HEK293 (cell line): ENCODE data around the gene ICE1.
"Not testable (repeated sequence)": the region's sequence is repeated elsewhere in the genome, so short reads cannot be mapped to it uniquely, and the experiment has no call there.

Experiments used
- YY1 ChIP-seq: fragments of 450-650 bp; formaldehyde crosslinking; IDR thresholded peaks from 2 replicates; pipeline ENCODE4 v1.5.1; 2018; ENCODE audit warnings: missing biosample characterization, missing genetic modification characterization
- ZBTB20 ChIP-seq: fragments of 450-650 bp; formaldehyde crosslinking; IDR thresholded peaks from 2 replicates; pipeline ENCODE4 v1.5.1; 2016; ENCODE audit warnings: missing biosample characterization, missing genetic modification characterization
- ZNF239 ChIP-seq: fragments of 450-650 bp; formaldehyde crosslinking; IDR thresholded peaks from 2 replicates; pipeline ENCODE4 v1.5.1; 2016; ENCODE audit warnings: missing biosample characterization, missing genetic modification characterization
- ZNF24 ChIP-seq: fragments of 450-650 bp; formaldehyde crosslinking; IDR thresholded peaks from 2 replicates; pipeline ENCODE4 v1.5.1; 2016; ENCODE audit warnings: missing biosample characterization, missing genetic modification characterization
- ZNF658 ChIP-seq: fragments of 450-650 bp; formaldehyde crosslinking; IDR thresholded peaks from 2 replicates; pipeline ENCODE4; 2016; ENCODE audit warnings: missing biosample characterization, missing genetic modification characterization
- TF ChIP-seq, protein P1 (sequence below): fragments of 450-650 bp; formaldehyde crosslinking; IDR thresholded peaks from 2 replicates; pipeline ENCODE4 v1.5.1; 2016; ENCODE audit warnings: missing biosample characterization, missing genetic modification characterization
- TF ChIP-seq, protein P2 (sequence below): fragments of 450-650 bp; formaldehyde crosslinking; IDR thresholded peaks from 2 replicates; pipeline ENCODE4 v1.5.1; 2016; ENCODE audit warnings: missing biosample characterization, missing genetic modification characterization

DNA sequence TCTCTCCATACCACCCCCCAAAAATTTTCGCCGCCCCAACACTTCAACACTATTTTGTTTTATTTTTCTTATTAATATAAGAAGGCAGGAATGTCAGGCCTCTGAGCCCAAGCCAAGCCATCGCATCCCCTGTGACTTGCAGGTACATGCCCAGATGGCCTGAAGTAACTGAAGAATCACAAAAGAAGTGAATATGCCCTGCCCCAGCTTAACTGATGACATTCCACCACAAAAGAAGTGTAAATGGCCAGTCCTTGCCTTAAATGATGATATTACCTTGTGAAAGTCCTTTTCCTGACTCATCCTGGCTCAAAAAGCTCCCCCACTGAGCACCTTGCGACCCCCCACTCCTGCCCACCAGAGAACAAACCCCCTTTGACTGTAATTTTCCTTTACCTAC is 98.1 kb downstream of the ICE1 start:
- not testable (repeated sequence) for TF ChIP-seq ZNF658 (tag by site-specific recombination); ZNF239 (tag by site-specific recombination); YY1 (tag by site-specific recombination); ZNF24; ZBTB20 (tag by site-specific recombination)
- TF ChIP-seq, protein P1, sequence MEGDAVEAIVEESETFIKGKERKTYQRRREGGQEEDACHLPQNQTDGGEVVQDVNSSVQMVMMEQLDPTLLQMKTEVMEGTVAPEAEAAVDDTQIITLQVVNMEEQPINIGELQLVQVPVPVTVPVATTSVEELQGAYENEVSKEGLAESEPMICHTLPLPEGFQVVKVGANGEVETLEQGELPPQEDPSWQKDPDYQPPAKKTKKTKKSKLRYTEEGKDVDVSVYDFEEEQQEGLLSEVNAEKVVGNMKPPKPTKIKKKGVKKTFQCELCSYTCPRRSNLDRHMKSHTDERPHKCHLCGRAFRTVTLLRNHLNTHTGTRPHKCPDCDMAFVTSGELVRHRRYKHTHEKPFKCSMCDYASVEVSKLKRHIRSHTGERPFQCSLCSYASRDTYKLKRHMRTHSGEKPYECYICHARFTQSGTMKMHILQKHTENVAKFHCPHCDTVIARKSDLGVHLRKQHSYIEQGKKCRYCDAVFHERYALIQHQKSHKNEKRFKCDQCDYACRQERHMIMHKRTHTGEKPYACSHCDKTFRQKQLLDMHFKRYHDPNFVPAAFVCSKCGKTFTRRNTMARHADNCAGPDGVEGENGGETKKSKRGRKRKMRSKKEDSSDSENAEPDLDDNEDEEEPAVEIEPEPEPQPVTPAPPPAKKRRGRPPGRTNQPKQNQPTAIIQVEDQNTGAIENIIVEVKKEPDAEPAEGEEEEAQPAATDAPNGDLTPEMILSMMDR (tag by site-specific recombination) = not testable (repeated sequence)
- TF ChIP-seq, protein P2, sequence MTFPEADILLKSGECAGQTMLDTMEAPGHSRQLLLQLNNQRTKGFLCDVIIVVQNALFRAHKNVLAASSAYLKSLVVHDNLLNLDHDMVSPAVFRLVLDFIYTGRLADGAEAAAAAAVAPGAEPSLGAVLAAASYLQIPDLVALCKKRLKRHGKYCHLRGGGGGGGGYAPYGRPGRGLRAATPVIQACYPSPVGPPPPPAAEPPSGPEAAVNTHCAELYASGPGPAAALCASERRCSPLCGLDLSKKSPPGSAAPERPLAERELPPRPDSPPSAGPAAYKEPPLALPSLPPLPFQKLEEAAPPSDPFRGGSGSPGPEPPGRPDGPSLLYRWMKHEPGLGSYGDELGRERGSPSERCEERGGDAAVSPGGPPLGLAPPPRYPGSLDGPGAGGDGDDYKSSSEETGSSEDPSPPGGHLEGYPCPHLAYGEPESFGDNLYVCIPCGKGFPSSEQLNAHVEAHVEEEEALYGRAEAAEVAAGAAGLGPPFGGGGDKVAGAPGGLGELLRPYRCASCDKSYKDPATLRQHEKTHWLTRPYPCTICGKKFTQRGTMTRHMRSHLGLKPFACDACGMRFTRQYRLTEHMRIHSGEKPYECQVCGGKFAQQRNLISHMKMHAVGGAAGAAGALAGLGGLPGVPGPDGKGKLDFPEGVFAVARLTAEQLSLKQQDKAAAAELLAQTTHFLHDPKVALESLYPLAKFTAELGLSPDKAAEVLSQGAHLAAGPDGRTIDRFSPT (tag by site-specific recombination) = not testable (repeated sequence)
